ENCODE results near the gene CELA2B. TPM values are rescaled to one million over a fixed set of nuclear protein-coding genes. Genes with fewer than 3 reads are reported as not detected.

Gene CELA2B
- total and polyA plus RNA-seq, 9 of the 15 experiments (the other 6 are each of a cell fraction or from before 2014, with no cell fraction given) = 0.25 to 2.1 (median 0.38) TPM; not detected in 5

- TF ChIP-seq DDX20 (tag; IDR thresholded peaks at IDR 0.05; ENCODE audit: low read depth) = no peak
- no peak for TF ChIP-seq NEUROD1 (IDR thresholded peaks at IDR 0.05; ENCODE audit: borderline replicate concordance, low read depth, low read length, partially characterized antibody)
- TF ChIP-seq, protein P1, sequence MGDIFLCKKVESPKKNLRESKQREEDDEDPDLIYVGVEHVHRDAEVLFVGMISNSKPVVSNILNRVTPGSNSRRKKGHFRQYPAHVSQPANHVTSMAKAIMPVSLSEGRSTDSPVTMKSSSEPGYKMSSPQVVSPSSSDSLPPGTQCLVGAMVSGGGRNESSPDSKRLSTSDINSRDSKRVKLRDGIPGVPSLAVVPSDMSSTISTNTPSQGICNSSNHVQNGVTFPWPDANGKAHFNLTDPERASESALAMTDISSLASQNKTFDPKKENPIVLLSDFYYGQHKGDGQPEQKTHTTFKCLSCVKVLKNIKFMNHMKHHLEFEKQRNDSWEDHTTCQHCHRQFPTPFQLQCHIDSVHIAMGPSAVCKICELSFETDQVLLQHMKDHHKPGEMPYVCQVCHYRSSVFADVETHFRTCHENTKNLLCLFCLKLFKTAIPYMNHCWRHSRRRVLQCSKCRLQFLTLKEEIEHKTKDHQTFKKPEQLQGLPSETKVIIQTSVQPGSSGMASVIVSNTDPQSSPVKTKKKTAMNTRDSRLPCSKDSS (IDR thresholded peaks at IDR 0.05; ENCODE audit: low read depth, partially characterized antibody) = no peak
- TF ChIP-seq SP2 (IDR thresholded peaks at IDR 0.05; ENCODE audit: extremely low read depth, low read depth, low read length, poor library complexity, severe bottlenecking) = no peak
- TF ChIP-seq ARID3B (CRISPR knock-in tag; IDR thresholded peaks at IDR 0.05; ENCODE audit: borderline replicate concordance) = no peak
- TF ChIP-seq ZFP30 (CRISPR knock-in tag; IDR thresholded peaks at IDR 0.05; ENCODE audit: borderline replicate concordance) = no peak
- TF ChIP-seq C11orf30 (IDR thresholded peaks at IDR 0.05; ENCODE audit: low read depth) = no peak
- TF ChIP-seq ESRRA (IDR thresholded peaks at IDR 0.05; ENCODE audit: borderline replicate concordance, low read depth) = no peak
- TF ChIP-seq RNF2 (IDR thresholded peaks at IDR 0.05) = no peak
- no peak for TF ChIP-seq HBP1 (CRISPR knock-in tag; IDR thresholded peaks at IDR 0.05)
- no peak for TF ChIP-seq JUNB (CRISPR knock-in tag; conservative IDR thresholded peaks at IDR 0.05)
- TF ChIP-seq GATAD2B (IDR thresholded peaks at IDR 0.05; ENCODE audit: borderline replicate concordance) = no peak
- TF ChIP-seq PTTG1 (tag; IDR thresholded peaks at IDR 0.05; ENCODE audit: low read depth) = no peak
- TF ChIP-seq BCOR (IDR thresholded peaks at IDR 0.05) = no peak
- no peak for TF ChIP-seq ZNF561 (CRISPR knock-in tag; conservative IDR thresholded peaks at IDR 0.05)
- TF ChIP-seq RBM15 (IDR thresholded peaks at IDR 0.05; ENCODE audit: insufficient read depth, low read length) = no peak
- no peak for TF ChIP-seq CAMTA2 (CRISPR knock-in tag; conservative IDR thresholded peaks at IDR 0.05)
- TF ChIP-seq PML (IDR thresholded peaks at IDR 0.05; ENCODE audit: low read length) = no peak
- TF ChIP-seq MYNN (IDR thresholded peaks at IDR 0.05) = peak; percentile 60; the same call in 1 of the 2 replicates
- TF ChIP-seq MYNN (CRISPR knock-in tag; IDR thresholded peaks at IDR 0.05) = no peak
- TF ChIP-seq, protein P2, sequence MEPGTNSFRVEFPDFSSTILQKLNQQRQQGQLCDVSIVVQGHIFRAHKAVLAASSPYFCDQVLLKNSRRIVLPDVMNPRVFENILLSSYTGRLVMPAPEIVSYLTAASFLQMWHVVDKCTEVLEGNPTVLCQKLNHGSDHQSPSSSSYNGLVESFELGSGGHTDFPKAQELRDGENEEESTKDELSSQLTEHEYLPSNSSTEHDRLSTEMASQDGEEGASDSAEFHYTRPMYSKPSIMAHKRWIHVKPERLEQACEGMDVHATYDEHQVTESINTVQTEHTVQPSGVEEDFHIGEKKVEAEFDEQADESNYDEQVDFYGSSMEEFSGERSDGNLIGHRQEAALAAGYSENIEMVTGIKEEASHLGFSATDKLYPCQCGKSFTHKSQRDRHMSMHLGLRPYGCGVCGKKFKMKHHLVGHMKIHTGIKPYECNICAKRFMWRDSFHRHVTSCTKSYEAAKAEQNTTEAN (CRISPR knock-in tag; IDR thresholded peaks at IDR 0.05) = no peak
- TF ChIP-seq ATF3 (IDR thresholded peaks at IDR 0.05) = peak; percentile 80
- TF ChIP-seq ATF3 (CRISPR knock-in tag; conservative IDR thresholded peaks at IDR 0.05) = no peak
Measured at GRCh38 chr1:15426492-15427279, 49.2 kb upstream of the CELA2B start (continued).
